H9 (cell line): ENCODE results near the gene RPRD2. TPM values are rescaled to one million over a fixed set of nuclear protein-coding genes. Genes with fewer than 3 reads are reported as not detected.

Experiments used
- DNase-seq: peaks from one replicate; pipeline ENCODE4 v3.0.0-alpha.2; 2017
- H2AFZ ChIP-seq: one replicate; pipeline ENCODE4 v1.6.1; 2013; ENCODE audit warnings: mild to moderate bottlenecking, low read length, control low read depth, moderate library complexity
- H2AK5ac ChIP-seq: 2 replicates; pipeline ENCODE4 v1.6.1; 2013; ENCODE audit warnings: low read length, control low read depth, mixed read lengths; ENCODE audit not compliant: insufficient read length
- H2BK120ac ChIP-seq: one replicate; pipeline ENCODE4 v1.6.1; 2013; ENCODE audit warnings: low read depth, mild to moderate bottlenecking, low read length, control low read depth, inconsistent platforms; ENCODE audit not compliant: poor library complexity, severe bottlenecking
- H2BK12ac ChIP-seq: 2 replicates; pipeline ENCODE4 v1.6.1; 2013; ENCODE audit warnings: low read length, control low read depth, mixed read lengths, low read depth; ENCODE audit not compliant: insufficient read length
- H2BK15ac ChIP-seq: 2 replicates; pipeline ENCODE4 v1.6.1; 2013; ENCODE audit warnings: low read depth, low read length, control low read depth
- H2BK20ac ChIP-seq: one replicate; pipeline ENCODE4 v1.6.1; 2013; ENCODE audit warnings: low read depth, mild to moderate bottlenecking, low read length, control low read depth, inconsistent platforms; ENCODE audit not compliant: poor library complexity, severe bottlenecking
- H2BK5ac ChIP-seq: 2 replicates; pipeline ENCODE4 v1.6.1; 2013; ENCODE audit warnings: low read length, control low read depth, mixed read lengths; ENCODE audit not compliant: insufficient read length
- H3K14ac ChIP-seq: 2 replicates; pipeline ENCODE4 v1.6.1; 2013; ENCODE audit warnings: low read length, control low read depth; ENCODE audit not compliant: insufficient read depth
- H3K18ac ChIP-seq: 2 replicates; pipeline ENCODE4 v1.6.1; 2013; ENCODE audit warnings: low read depth, mild to moderate bottlenecking, mixed read lengths, low read length, control low read depth; ENCODE audit not compliant: insufficient read length
- H3K23ac ChIP-seq: 2 replicates; pipeline ENCODE4 v1.6.1; 2013; ENCODE audit warnings: low read length, control low read depth, mixed read lengths, low read depth; ENCODE audit not compliant: insufficient read length
- H3K23me2 ChIP-seq: 2 replicates; pipeline ENCODE4 v1.6.1; 2013; ENCODE audit warnings: low read depth, mild to moderate bottlenecking, mixed read lengths, low read length, control low read depth; ENCODE audit not compliant: insufficient read length, poor library complexity, severe bottlenecking
- H3K27ac ChIP-seq: 2 replicates; pipeline ENCODE4 v1.5.1; 2013; ENCODE audit warnings: low read length, control low read depth, mixed read lengths, low read depth; ENCODE audit not compliant: insufficient read length
- H3K27me3 ChIP-seq: 2 replicates; pipeline ENCODE4 v1.6.1; 2013; ENCODE audit warnings: low read length, control low read depth, inconsistent platforms; ENCODE audit not compliant: insufficient read depth
- H3K4ac ChIP-seq: 2 replicates; pipeline ENCODE4 v1.6.1; 2013; ENCODE audit warnings: low read depth, mild to moderate bottlenecking, control low read depth, inconsistent platforms, low read length, moderate library complexity
- H3K4me1 ChIP-seq: 2 replicates; pipeline ENCODE4 v1.6.1; 2013; ENCODE audit warnings: low read length, control low read depth, inconsistent platforms; ENCODE audit not compliant: insufficient read depth
- H3K4me2 ChIP-seq: 2 replicates; pipeline ENCODE4 v1.6.1; 2013; ENCODE audit warnings: low read length, control low read depth, mixed read lengths; ENCODE audit not compliant: insufficient read length, insufficient read depth
- H3K56ac ChIP-seq: 2 replicates; pipeline ENCODE4 v1.6.1; 2013; ENCODE audit warnings: low read depth, mild to moderate bottlenecking, mixed read lengths, low read length, control low read depth; ENCODE audit not compliant: insufficient read length
- H3K79me1 ChIP-seq: 2 replicates; pipeline ENCODE4 v1.6.1; 2013; ENCODE audit warnings: low read depth, mild to moderate bottlenecking, moderate library complexity, low read length, control low read depth, inconsistent platforms; ENCODE audit not compliant: insufficient read depth, poor library complexity, severe bottlenecking
- H3K79me2 ChIP-seq: 2 replicates; pipeline ENCODE4 v1.6.1; 2013; ENCODE audit warnings: low read length, control low read depth, inconsistent platforms; ENCODE audit not compliant: insufficient read depth
- H3K9ac ChIP-seq: 2 replicates; pipeline ENCODE4 v1.6.1; 2013; ENCODE audit warnings: low read length, control low read depth, mixed read lengths; ENCODE audit not compliant: insufficient read length; ENCODE audit errors: extremely low read depth
- H3K9me3 ChIP-seq: one replicate; pipeline ENCODE4 v1.6.1; 2013; ENCODE audit warnings: low read depth, low read length, inconsistent platforms; ENCODE audit not compliant: control insufficient read depth
- H3T11ph ChIP-seq: one replicate; pipeline ENCODE4 v1.6.1; 2013; ENCODE audit warnings: mild to moderate bottlenecking, low read length, control low read depth, inconsistent platforms
- H4K20me1 ChIP-seq: one replicate; pipeline ENCODE4 v1.6.1; 2013; ENCODE audit not compliant: control insufficient read depth, insufficient read length, insufficient read depth
- H4K5ac ChIP-seq: 2 replicates; pipeline ENCODE4 v1.6.1; 2013; ENCODE audit warnings: low read depth, mild to moderate bottlenecking, mixed read lengths, low read length, control low read depth; ENCODE audit not compliant: insufficient read length
- H4K8ac ChIP-seq: replicated peaks from 2 replicates; pipeline ENCODE4 v1.6.1; 2013; ENCODE audit warnings: low read length, control low read depth, mixed read lengths, low read depth; ENCODE audit not compliant: insufficient read length
- H4K91ac ChIP-seq: 2 replicates; pipeline ENCODE4 v1.6.1; 2013; ENCODE audit warnings: low read depth, mild to moderate bottlenecking, moderate library complexity, mixed read lengths, low read length, control low read depth; ENCODE audit not compliant: insufficient read length
- H3K27ac Mint-ChIP-seq, 3 experiments: 2 replicates in 2 of 3; 3 replicates in 1 of 3; pipeline ENCODE4 v1.8.0; 2020 to 2021; ENCODE audit warnings: mixed read lengths in 3 of 3, mild to moderate bottlenecking in 1 of 3, moderate library complexity in 1 of 3
- H3K27me3 Mint-ChIP-seq: 2 replicates; pipeline ENCODE4 v1.8.0; 2021; ENCODE audit warnings: low read depth, mild to moderate bottlenecking, moderate library complexity, mixed read lengths
- H3K36me3 Mint-ChIP-seq, 3 experiments: 2 replicates in 2 of 3; 3 replicates in 1 of 3; pipeline ENCODE4 v1.8.0; 2020 to 2021; ENCODE audit warnings: low read depth in 3 of 3, mixed read lengths in 3 of 3; ENCODE audit not compliant: insufficient read depth in 1 of 3
- H3K4me1 Mint-ChIP-seq, 2 experiments: 2 replicates each; pipeline ENCODE4 v1.8.0; 2020; ENCODE audit warnings: mixed read lengths in 2 of 2
- H3K4me3 Mint-ChIP-seq, 2 experiments: 2 replicates in 1 of 2; 3 replicates in 1 of 2; pipeline ENCODE4 v1.8.0; 2020 to 2021; ENCODE audit warnings: mild to moderate bottlenecking in 2 of 2, mixed read lengths in 2 of 2, moderate library complexity in 1 of 2
- H3K9me3 Mint-ChIP-seq, 2 experiments: 2 replicates in 1 of 2; 3 replicates in 1 of 2; pipeline ENCODE4 v1.8.0; 2020; ENCODE audit warnings: mild to moderate bottlenecking in 2 of 2, mixed read lengths in 2 of 2, moderate library complexity in 1 of 2
- WGBS: extraction: QIAGEN DNeasy Blood & Tissue Kit; methylation state at CpG from one replicate; pipeline ENCODE4 v1.1.7; 2013; ENCODE audit warnings: missing lambda C conversion rate, low lambda C conversion rate, mixed read lengths; ENCODE audit not compliant: insufficient read length; ENCODE audit errors: extremely low coverage; 5-methylcytosine and 5-hydroxymethylcytosine counted together
- total RNA-seq: library from RNA; stranded (reverse); gene quantifications from 2 replicates; pipeline ENCODE4 v1.2.1, GENCODE V29; 2021
- TF ChIP-seq, protein P1 (sequence below): fragments of 200-600 bp; sonication (generic); conservative IDR thresholded peaks from 3 replicates; pipeline ENCODE4 v1.8.0; 2021; ENCODE audit warnings: antibody characterized with exemption, mild to moderate bottlenecking

Gene RPRD2
- total RNA-seq, 1 experiment from 2014 or later = 39.0 TPM

GRCh38 chr1:150346316-150346715 is 17.6 kb upstream of the RPRD2 start:
- Histone ChIP-seq H3K23me2 (no peaks in the 10 kb centered on the region), H3K23ac (no peak overlapping the region), H3K56ac (no peak overlapping the region), H2BK20ac (no peak overlapping the region), H3T11ph (no peak overlapping the region), H3K4me1 (no peaks in the 10 kb centered on the region), H4K20me1 (no peaks in the 10 kb centered on the region), H3K4me2 (no peak overlapping the region), H2BK12ac (no peak overlapping the region), H3K79me2 (no peaks in the 10 kb centered on the region), H3K4ac (no peak overlapping the region), H3K9me3 (no peaks in the 10 kb centered on the region), H2BK5ac (no peak overlapping the region), H3K14ac (no peak overlapping the region), H2AFZ (no peak overlapping the region), H3K79me1 (no peaks in the 10 kb centered on the region), H3K9ac (no peak overlapping the region), H4K5ac (no peak overlapping the region), H2BK15ac (no peak overlapping the region), H3K27me3 (no peaks in the 10 kb centered on the region), H3K18ac (no peak overlapping the region), H2BK120ac (no peak overlapping the region), H3K27ac (no peak overlapping the region), H4K91ac (no peak overlapping the region), H2AK5ac (no peak overlapping the region), H4K8ac (no peak overlapping the region)
- WGBS = no CpG with 5 or more reads among the region's 4 CpGs
- no peaks in the 10 kb centered on the region for H3K27me3 Mint-ChIP-seq
- H3K4me1 Mint-ChIP-seq = no peaks in the 10 kb centered on the region
- no peak for DNase-seq
- TF ChIP-seq, protein P1, sequence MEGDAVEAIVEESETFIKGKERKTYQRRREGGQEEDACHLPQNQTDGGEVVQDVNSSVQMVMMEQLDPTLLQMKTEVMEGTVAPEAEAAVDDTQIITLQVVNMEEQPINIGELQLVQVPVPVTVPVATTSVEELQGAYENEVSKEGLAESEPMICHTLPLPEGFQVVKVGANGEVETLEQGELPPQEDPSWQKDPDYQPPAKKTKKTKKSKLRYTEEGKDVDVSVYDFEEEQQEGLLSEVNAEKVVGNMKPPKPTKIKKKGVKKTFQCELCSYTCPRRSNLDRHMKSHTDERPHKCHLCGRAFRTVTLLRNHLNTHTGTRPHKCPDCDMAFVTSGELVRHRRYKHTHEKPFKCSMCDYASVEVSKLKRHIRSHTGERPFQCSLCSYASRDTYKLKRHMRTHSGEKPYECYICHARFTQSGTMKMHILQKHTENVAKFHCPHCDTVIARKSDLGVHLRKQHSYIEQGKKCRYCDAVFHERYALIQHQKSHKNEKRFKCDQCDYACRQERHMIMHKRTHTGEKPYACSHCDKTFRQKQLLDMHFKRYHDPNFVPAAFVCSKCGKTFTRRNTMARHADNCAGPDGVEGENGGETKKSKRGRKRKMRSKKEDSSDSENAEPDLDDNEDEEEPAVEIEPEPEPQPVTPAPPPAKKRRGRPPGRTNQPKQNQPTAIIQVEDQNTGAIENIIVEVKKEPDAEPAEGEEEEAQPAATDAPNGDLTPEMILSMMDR = no peak
- no peaks in the 10 kb centered on the region for H3K9me3 Mint-ChIP-seq
- no peak overlapping the region for H3K4me3 Mint-ChIP-seq
- no peak overlapping the region for H3K27ac Mint-ChIP-seq
- peaks cover 53 to 87% (median 76%) of the 10 kb centered on the region in 3 experiments; a peak in 6 of 7 replicates for H3K36me3 Mint-ChIP-seq
